Dedifferentiated amniotic fluid mesenchymal stem cell (primary cell): ENCODE measurements around the gene ABCA2.
"Not testable (repeated sequence)": the region's sequence is repeated elsewhere in the genome, so short reads cannot be mapped to it uniquely, and the experiment has no call there.

ENCODE experiments used
- DNase-seq: peaks from one replicate; pipeline ENCODE4 v3.0.0-alpha.2; 2016; ENCODE audit errors: extremely low spot score

ABCA2 gene

DNA sequence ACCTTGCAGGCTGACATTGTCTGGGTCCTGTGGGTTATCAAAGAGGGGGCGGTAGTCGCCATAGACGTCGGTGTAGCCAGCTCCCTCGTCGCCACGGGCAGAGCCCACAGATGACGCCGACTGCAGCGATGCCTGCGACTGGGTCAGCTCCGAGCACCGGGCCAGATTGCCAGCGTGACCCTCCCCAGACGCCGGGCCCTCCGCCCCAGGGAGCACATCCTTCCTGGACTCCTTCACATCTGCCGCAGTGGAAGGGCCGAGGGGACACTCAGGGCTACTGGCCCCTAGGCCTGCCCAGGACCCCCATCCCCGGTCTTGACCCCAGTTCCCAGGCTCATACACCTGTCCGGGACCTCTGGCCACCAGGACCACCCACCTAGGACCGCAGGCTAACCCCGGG is 13.9 kb downstream of the ABCA2 start:
- DNase-seq = no peak

DNA sequence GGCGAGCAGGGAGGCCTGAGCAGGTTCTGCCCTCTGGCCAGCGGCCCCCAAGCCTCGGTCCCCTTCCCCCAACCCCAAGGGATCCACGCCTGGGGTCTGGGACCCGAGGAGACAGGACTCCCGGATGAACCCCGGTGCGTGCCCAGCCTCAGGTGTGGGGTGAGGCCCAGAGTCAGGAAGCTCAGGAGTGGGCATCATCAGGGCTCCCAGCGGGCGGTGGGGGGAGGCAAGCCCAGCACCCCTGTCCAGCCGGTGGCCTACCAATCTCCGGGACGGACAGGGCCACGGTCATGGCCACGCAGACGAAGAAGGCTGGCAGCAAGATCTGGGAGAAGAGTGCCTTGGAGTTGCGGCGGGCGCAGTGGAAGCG is 14.5 kb downstream of the ABCA2 start:
- no peak for DNase-seq

- no peak for DNase-seq
These were observed 15.1 kb downstream of the ABCA2 start for GRCh38 chr9:137012694-137013570.

DNA sequence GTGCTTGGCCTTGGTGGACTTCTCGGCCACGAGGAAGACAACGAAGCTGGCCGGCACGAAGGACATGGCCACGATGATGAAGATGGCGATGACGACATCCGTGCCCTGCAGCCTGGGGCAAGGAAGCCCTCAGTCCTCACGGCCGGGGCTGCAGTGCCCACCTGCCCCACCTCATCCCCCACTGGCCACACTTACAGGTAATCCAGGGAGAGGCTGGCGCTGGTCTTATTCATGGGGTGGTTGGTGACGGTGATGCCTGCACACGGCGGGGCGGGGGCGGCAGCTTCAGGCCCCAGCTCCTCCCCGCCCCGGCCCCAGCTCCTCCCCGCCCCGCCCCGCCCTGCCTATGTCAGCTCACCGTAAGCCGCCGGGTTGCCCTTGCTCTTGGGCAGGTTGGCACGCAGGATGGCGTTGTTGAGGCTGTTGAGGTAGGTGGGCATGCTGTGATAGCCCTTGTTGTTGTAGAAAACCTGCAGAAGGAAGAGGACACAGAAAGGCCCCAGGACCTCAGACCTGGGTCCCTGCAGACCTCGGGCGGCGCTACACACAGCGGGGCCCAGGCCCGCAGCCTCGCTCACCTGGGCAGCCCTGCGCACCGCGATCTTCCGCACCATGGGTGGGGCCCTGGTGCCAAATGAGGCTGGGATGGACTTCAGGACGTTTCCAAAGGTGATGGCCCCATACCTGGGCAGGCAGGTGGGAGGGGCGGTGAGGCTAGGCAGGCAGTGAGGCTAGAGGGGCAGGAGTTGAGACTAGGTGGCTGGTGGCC is 15.9 kb downstream of the ABCA2 start:
- no peak for DNase-seq

- DNase-seq = no peak
These were observed 16.9 kb downstream of the ABCA2 start for GRCh38 chr9:137011156-137011555.

DNA sequence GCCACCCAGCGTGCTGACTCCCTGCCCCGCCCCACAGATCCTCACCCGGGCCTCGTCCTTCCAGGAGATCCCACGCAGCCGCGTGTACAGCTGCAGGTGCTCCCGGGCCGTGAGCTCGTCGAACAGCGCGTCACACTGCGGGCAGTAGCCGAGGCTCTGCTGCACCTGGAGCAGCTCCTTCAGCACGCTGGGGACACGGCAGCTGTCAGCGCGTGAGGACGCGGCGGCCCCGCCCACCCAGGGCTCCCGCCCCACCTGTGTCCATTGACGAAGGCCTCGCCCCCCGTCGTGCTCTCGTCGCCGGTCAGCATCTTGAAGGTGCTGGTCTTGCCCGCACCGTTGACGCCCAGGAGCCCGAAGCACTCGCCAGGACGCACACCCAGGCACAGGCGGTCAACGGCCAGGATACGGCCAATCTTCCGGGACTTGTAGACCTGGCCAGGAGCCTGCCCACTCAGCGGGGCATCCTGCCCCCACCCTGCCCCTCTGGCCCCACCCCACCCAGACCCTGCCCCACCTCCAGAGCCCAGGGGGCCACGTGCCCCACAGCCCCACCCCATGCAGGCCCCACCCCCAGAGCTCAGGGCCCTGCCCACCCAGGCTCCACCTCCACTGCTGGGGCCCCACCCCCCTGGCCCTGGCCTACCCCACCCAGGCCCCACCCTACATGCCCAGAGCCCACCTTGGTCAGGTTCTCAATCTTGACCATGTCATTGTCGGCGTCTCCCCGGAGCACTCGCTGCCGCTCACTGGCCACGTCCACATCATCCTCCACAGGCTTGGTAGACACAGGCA is 17.9 kb downstream of the ABCA2 start:
- no peak for DNase-seq

- no peak for DNase-seq
These were observed 18.8 kb downstream of the ABCA2 start for GRCh38 chr9:137009217-137009616.

- no peak for DNase-seq
These were observed 19.7 kb downstream of the ABCA2 start for GRCh38 chr9:137008312-137008711.

- DNase-seq = no peak
These were observed 20.2 kb downstream of the ABCA2 start for GRCh38 chr9:137007816-137008270.

- DNase-seq = no peak
These were observed 20.8 kb downstream of the ABCA2 start for GRCh38 chr9:137007108-137007815.

GRCh38 chr9:137006116-137007003 is 21.7 kb downstream of the ABCA2 start:
- DNase-seq = no peak

DNA sequence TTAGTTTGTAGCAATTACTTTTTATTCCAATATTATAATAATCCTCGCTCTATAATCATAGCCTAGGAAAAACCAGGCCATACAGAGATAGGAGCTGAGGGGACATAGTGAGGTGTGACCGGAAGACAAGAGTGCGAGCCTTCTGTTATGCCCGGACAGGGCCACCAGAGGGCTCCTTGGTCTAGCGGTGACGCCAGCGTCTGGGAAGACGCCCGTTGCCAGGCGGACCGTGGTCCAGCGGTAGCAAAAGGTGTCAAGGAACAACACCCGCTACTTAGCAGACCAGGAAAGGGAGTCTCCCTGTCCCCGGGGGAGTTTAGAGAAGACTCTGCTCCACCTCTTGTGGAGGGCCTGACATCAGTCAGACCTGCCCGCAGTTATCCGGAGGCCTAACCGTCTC is 23.8 kb downstream of the ABCA2 start:
- not testable (repeated sequence) for DNase-seq

- DNase-seq = no peak
These were observed 25.4 kb downstream of the ABCA2 start for GRCh38 chr9:137002646-137003041.

DNA sequence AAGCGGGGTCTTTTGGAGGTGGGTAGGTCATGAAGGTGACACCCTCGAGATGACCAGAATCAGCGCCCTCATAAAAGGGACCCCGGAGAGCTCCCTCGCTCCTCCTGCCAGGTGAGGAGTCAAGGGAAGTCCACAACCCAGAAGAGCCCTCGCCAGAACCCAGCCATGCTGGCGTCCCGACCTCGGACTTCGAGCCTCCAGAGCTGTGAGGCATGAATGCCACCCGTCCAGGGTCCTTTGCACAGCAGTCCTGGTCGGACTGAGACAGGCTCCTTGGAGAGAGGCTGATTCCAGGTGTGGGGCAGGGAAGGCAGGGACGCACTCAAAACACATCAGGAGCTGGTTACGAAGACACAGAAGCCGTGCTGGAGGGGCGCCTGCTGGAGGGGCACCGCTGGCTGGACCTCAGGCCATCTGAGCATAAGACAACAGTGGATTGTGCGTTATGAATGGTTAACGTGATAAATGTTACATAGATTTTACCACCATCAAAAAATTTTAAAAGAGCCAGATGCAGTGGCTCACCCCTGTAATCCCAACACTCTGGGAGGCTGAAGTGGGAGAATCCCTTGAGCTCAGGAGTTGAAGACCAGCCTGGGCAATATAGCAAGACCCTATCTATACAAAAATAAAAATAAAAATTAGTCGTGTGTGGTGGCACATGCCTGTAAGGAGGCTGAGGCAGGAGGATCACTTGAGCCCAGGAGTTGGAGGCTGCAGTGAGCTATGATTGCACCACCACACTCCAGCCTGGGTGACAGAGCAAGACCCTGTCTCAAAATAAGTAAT is 26.0 kb downstream of the ABCA2 start:
- no peak for DNase-seq

- peak; percentile 32 for DNase-seq
These were observed 27.7 kb downstream of the ABCA2 start for GRCh38 chr9:137000177-137000930.

DNA sequence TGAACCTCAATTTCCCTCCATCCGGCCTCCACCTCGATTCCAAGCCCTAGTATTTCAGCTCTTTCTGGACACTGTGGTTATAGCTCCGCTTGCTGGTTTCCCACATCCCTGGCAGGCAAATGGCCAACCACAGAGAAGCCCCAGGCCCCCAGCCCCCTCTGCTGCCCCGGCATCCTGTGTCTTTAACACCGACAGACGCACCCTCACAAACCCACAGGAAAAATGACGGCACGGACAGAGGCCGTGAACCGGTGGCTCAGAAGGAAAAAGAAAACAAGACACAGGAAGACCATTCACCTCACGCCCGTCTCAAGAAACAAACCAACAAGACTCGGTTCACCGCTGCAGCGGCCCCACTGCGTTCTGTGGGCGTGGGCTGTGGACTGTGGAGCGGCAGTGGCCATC is 30.2 kb downstream of the ABCA2 start:
- DNase-seq = no peak

GRCh38 chr9:136997371-136997770 is 30.7 kb downstream of the ABCA2 start:
- no peak for DNase-seq

GRCh38 chr9:136996361-136997292 is 31.4 kb downstream of the ABCA2 start, which contains the start of gene CLIC3:
CLIC3 (minus strand) TSS chr9:136996568; CDS start chr9:136996543, 25 bp downstream.
- no peak for DNase-seq
